Vagina (tissue), 2 donors: Measurements from ENCODE around the gene DOCK1. TPM values are rescaled to one million over a fixed set of nuclear protein-coding genes. Genes with fewer than 3 reads are reported as not detected.

Experiments used
- DNase-seq, 2 donors: peaks; one replicate each; pipeline ENCODE4 v3.0.0-alpha.2; 2017; ENCODE audit errors: extremely low spot score in 2 of 2
- H3K27ac ChIP-seq: fragments of 200-600 bp; sonication (generic); one replicate; pipeline ENCODE4 v1.5.1; 2019
- H3K27me3 ChIP-seq: fragments of 200-600 bp; sonication (generic); one replicate; pipeline ENCODE4 v1.5.1; 2019
- H3K36me3 ChIP-seq, 2 donors: fragments of 200-600 bp; sonication (generic); one replicate each; pipeline ENCODE4 v1.5.1; 2017 to 2019
- H3K4me1 ChIP-seq: fragments of 200-600 bp; sonication (generic); one replicate; pipeline ENCODE4 v1.5.1; 2019
- H3K4me3 ChIP-seq, 2 donors: fragments of 200-600 bp; sonication (generic); 1 replicate in 1 of 2; 2 replicates in 1 of 2; pipeline ENCODE4 v1.5.1; 2016 to 2019
- H3K9me3 ChIP-seq: fragments of 200-600 bp; sonication (generic); one replicate; pipeline ENCODE4 v1.5.1; 2019
- POLR2A ChIP-seq, 2 donors: fragments of 450-650 bp; IDR thresholded peaks; one replicate each; pipeline ENCODE4 v1.6.1; 2017; ENCODE audit warnings: antibody characterized with exemption in 2 of 2, mild to moderate bottlenecking in 2 of 2, moderate library complexity in 2 of 2
- POLR2AphosphoS5 ChIP-seq, 2 donors: sonication (generic); formaldehyde crosslinking; IDR thresholded peaks; one replicate each; pipeline ENCODE4 v1.9.0; 2017; ENCODE audit warnings: antibody characterized with exemption in 2 of 2, mild to moderate bottlenecking in 2 of 2, low read depth in 1 of 2; ENCODE audit not compliant: insufficient read depth in 1 of 2
- intact Hi-C: fragments of 100-400 bp; cut with DNase I; formaldehyde crosslinking; loops from one replicate; pipeline ENCODE4 v1.15.1; 2023
- total RNA-seq: library from RNA; depleted of rRNA; stranded (reverse); fragments of >200 nt; gene quantifications from one replicate; pipeline ENCODE4 v1.2.3, GENCODE V29; 2016
- TF ChIP-seq, protein P1 (sequence below), 3 experiments: fragments of 450-650 bp in 2 of 3; fragments of 200-600 bp in 1 of 3; sonication (generic) in 1 of 3; IDR thresholded peaks; one replicate each; pipeline ENCODE4 v1.5.1; 2017 to 2019; ENCODE audit warnings: antibody characterized with exemption in 3 of 3, mild to moderate bottlenecking in 2 of 3, moderate library complexity in 2 of 3

DOCK1 gene
- total RNA-seq, 1 donor from 2014 or later = 64.6 TPM

DNA sequence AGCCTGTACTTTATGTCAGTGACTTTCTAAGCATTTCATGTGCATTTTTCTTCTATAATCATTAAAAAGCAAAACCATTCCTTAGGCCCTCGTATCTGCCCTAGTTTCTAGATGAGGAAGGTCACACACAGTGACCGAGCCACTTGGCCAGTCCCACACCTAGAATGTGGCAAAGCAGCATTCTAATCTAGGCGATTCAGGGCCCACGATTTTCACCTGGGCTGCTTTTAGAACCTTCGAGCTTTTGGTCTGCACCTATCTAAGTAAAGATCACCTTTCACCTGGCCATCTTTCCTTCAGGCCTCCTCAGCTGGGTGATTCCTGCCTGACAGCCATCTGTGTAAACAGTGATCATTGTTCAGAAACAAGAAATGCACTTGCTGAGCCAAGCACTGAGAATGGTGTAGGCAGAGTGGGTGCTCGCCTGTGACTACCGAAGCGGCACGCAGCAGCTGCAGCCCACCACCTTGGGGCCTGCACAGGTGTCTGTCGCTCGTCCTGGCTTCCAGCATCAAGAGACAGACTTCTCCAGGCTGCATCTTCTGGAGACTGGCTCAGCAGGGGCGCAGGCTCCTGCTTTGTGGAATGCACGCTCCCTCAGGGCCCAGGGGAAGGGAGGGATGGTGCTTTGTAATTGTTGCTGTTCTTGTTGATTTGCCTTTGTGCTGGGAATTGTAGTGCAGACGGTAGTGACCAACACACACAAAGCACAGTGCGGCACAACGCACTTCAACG lies 440.2 kb downstream of the DOCK1 start:
- intact Hi-C loops = no loop called here
- H3K36me3 ChIP-seq = peaks cover 0 to 30% of the 10 kb centered on the region in 2 donors

DNA sequence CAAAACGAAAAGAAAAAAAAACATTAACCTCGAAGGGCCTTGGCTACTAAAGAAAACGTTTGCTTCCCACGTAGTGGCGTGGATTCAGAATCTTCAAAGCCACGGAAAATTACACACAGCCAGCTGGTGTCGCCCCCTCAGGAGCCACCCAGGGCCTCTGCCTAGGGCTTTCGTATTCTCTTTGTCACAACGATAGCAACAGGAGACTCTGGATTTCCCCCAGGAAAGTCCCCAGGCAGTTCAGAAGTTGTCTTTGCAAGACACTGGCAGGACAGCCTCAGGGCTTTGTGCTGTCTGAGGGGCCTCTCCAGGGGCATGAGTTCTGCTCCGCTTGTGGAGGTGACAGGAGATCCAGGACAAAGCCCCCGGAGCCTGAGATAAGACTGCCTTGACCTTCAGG lies 441.4 kb downstream of the DOCK1 start:
- peaks cover 0 to 30% of the 10 kb centered on the region in 2 donors for H3K36me3 ChIP-seq
- H3K27ac ChIP-seq = no peak overlapping the region
- no peaks in the 10 kb centered on the region for H3K4me1 ChIP-seq
- no peak for TF ChIP-seq POLR2AphosphoS5 (IDR thresholded peaks at IDR 0.05; ENCODE audit: insufficient read depth in 1 of 2, low read depth in 1 of 2)
- TF ChIP-seq, protein P1, sequence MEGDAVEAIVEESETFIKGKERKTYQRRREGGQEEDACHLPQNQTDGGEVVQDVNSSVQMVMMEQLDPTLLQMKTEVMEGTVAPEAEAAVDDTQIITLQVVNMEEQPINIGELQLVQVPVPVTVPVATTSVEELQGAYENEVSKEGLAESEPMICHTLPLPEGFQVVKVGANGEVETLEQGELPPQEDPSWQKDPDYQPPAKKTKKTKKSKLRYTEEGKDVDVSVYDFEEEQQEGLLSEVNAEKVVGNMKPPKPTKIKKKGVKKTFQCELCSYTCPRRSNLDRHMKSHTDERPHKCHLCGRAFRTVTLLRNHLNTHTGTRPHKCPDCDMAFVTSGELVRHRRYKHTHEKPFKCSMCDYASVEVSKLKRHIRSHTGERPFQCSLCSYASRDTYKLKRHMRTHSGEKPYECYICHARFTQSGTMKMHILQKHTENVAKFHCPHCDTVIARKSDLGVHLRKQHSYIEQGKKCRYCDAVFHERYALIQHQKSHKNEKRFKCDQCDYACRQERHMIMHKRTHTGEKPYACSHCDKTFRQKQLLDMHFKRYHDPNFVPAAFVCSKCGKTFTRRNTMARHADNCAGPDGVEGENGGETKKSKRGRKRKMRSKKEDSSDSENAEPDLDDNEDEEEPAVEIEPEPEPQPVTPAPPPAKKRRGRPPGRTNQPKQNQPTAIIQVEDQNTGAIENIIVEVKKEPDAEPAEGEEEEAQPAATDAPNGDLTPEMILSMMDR (IDR thresholded peaks at IDR 0.05) = no peak
- no peaks in the 10 kb centered on the region for H3K9me3 ChIP-seq
- intact Hi-C loops = no loop called here
- DNase-seq = no peak
- no peak overlapping the region for H3K4me3 ChIP-seq
- H3K27me3 ChIP-seq = no peaks in the 10 kb centered on the region

More for the DNA sequence above, 440.2 kb downstream of the DOCK1 start:
- Histone ChIP-seq H3K27me3 (no peaks in the 10 kb centered on the region), H3K4me3 (no peak overlapping the region), H3K4me1 (no peaks in the 10 kb centered on the region), H3K27ac (no peak overlapping the region), H3K9me3 (no peaks in the 10 kb centered on the region)
- no peak for DNase-seq
- TF ChIP-seq, protein P1 (IDR thresholded peaks at IDR 0.05) = no peak
- TF ChIP-seq POLR2A (IDR thresholded peaks at IDR 0.05) = no peak
- no peak for TF ChIP-seq POLR2AphosphoS5 (IDR thresholded peaks at IDR 0.05; ENCODE audit: insufficient read depth in 1 of 2, low read depth in 1 of 2)

DNA sequence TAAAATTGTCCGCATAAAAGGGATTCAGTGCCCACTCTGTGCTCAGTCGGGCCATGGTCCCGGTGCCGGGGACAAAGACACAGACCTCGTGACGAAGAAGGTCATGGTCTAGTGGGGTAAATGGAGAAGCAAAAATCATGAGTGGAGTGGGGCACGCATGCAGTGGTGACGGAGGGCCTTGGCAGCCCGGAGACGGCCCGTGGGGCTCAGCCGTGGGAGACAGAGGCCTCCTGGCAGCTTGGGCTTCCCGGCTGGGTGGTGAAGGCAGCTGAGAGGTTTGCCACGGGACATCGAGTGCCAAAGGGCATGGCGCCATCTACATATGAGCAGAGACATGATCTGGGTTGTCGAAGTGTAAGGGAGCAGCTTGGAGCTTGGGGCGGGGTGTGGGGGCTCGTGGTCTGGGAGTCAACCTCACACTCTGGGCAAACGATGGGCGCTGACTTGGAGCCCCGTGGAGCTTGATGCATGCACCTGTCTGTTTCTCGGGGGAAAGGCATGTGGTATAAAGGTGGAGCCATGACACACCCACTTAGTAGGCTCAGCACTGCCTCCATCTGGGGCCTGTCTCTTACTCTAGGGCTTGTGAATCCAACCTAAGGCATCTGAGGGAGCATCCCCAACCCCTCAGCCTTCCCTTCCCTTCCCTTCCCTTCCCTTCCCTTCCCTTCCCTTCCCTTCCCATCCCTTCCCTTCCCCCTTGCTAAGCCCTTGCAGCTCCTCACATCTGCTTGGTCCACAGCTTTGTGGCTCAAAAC lies 442.2 kb downstream of the DOCK1 start:
- DNase-seq = no peak
- H3K4me3 ChIP-seq = no peak overlapping the region

DNA sequence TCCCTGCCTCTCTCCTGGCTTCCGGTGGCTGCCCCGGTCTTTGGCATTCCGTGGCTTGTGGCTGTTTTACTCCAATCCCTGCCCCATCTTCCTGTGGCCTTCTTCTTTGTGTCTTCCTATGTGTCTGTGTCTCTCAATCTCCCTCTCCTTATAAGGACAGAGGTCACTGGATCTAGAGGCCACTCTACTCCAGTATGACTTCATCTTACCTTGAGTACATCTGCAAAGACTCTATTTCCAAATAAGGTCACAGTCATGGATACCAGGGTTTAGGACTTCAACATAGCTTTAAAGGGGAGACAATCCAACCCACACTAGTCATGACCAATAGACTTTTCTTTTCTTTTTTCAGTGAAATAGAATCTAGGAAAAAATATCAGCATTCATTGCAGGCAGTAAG lies 444.5 kb downstream of the DOCK1 start:
- TF ChIP-seq, protein P1 (IDR thresholded peaks at IDR 0.05) = no peak
- no peak for TF ChIP-seq POLR2A (IDR thresholded peaks at IDR 0.05)
- no peak for TF ChIP-seq POLR2AphosphoS5 (IDR thresholded peaks at IDR 0.05; ENCODE audit: insufficient read depth in 1 of 2, low read depth in 1 of 2)
- H3K27me3 ChIP-seq = no peaks in the 10 kb centered on the region

More for the DNA sequence above, 442.2 kb downstream of the DOCK1 start:
- Histone ChIP-seq H3K27ac (no peak overlapping the region), H3K36me3 (peaks cover 0 to 30% of the 10 kb centered on the region in 2 donors), H3K27me3 (no peaks in the 10 kb centered on the region), H3K4me1 (no peaks in the 10 kb centered on the region), H3K9me3 (no peaks in the 10 kb centered on the region)
- no peak for TF ChIP-seq POLR2AphosphoS5 (IDR thresholded peaks at IDR 0.05; ENCODE audit: insufficient read depth in 1 of 2, low read depth in 1 of 2)
- TF ChIP-seq, protein P1 (IDR thresholded peaks at IDR 0.05) = no peak
- TF ChIP-seq POLR2A (IDR thresholded peaks at IDR 0.05) = no peak
- intact Hi-C loops = no loop called here

More for the DNA sequence above, 444.5 kb downstream of the DOCK1 start:
- Histone ChIP-seq H3K36me3 (peaks cover 0 to 22% of the 10 kb centered on the region in 2 donors), H3K4me1 (no peaks in the 10 kb centered on the region), H3K4me3 (no peak overlapping the region), H3K9me3 (no peaks in the 10 kb centered on the region), H3K27ac (no peak overlapping the region)
- DNase-seq = no peak
- intact Hi-C loops = no loop called here
